Measurements from ENCODE around the gene KRT34. TPM values are rescaled to one million over a fixed set of nuclear protein-coding genes. Genes with fewer than 3 reads are reported as not detected.

The KRT34 gene
- total and polyA plus RNA-seq, 2 experiments from 2014 or later: not detected

DNA sequence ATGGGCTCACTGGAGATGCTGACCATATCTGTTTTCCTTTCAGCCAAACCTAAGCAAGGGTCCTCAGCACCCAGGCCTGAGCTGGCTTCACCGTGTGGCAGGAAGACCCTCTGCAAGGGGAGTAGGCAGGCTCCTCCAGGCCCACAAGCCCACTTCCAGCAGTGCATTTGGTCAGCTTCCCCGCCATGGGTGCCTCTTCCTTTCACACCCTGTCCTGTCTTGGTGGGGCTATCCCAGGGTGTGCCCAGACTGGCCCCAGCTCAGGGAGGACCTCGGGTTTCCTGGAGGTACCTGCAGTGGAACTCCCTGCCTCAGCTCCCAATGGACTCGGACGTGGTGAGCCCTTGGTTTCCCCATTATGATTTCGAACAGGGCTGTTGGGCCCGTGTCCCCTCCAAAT lies 53.9 kb downstream of the KRT34 start (continued):
- TF ChIP-seq EZH2phosphoT487 (IDR thresholded peaks at IDR 0.05; ENCODE audit: unreplicated experiment) (no peak), JUNB (IDR thresholded peaks at IDR 0.05; ENCODE audit: unreplicated experiment) (no peak), NANOG (IDR thresholded peaks at IDR 0.05; ENCODE audit: borderline replicate concordance) (no peak), ZNF114 (CRISPR knock-in tag; IDR thresholded peaks at IDR 0.05) (no peak), CREB1 (CRISPR knock-in tag; IDR thresholded peaks at IDR 0.05; ENCODE audit: low read depth) (no peak), ZNF331 (CRISPR knock-in tag; IDR thresholded peaks at IDR 0.05; ENCODE audit: low read depth) (no peak)
- TF ChIP-seq, protein P1, sequence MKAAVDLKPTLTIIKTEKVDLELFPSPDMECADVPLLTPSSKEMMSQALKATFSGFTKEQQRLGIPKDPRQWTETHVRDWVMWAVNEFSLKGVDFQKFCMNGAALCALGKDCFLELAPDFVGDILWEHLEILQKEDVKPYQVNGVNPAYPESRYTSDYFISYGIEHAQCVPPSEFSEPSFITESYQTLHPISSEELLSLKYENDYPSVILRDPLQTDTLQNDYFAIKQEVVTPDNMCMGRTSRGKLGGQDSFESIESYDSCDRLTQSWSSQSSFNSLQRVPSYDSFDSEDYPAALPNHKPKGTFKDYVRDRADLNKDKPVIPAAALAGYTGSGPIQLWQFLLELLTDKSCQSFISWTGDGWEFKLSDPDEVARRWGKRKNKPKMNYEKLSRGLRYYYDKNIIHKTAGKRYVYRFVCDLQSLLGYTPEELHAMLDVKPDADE (IDR thresholded peaks at IDR 0.05): no peak
- TF ChIP-seq, protein P2, sequence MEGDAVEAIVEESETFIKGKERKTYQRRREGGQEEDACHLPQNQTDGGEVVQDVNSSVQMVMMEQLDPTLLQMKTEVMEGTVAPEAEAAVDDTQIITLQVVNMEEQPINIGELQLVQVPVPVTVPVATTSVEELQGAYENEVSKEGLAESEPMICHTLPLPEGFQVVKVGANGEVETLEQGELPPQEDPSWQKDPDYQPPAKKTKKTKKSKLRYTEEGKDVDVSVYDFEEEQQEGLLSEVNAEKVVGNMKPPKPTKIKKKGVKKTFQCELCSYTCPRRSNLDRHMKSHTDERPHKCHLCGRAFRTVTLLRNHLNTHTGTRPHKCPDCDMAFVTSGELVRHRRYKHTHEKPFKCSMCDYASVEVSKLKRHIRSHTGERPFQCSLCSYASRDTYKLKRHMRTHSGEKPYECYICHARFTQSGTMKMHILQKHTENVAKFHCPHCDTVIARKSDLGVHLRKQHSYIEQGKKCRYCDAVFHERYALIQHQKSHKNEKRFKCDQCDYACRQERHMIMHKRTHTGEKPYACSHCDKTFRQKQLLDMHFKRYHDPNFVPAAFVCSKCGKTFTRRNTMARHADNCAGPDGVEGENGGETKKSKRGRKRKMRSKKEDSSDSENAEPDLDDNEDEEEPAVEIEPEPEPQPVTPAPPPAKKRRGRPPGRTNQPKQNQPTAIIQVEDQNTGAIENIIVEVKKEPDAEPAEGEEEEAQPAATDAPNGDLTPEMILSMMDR (conservative IDR thresholded peaks at IDR 0.05; ENCODE audit: low read depth in 2 of 2): no peak

Other genes starting within 250 kb of the KRT34 start
Only the 30 nearest of the 32 such genes appear.
- not detected in 2 replicates for gene KRTAP4-5, start 232.5 kb downstream of the KRT34 start, total RNA-seq (2014; rRNA removed; shearing (Covaris generic))
- not detected in 2 replicates for gene KRTAP4-5, start 232.5 kb downstream of the KRT34 start, polyA plus RNA-seq (2016; fragmentation: Nextera tagmentation; extraction: Ambion mirVana)
- gene KRTAP4-4, start 221.6 kb downstream of the KRT34 start, total RNA-seq (2014; rRNA removed; shearing (Covaris generic)): not detected in 2 replicates
- not detected in 2 replicates for gene KRTAP4-4, start 221.6 kb downstream of the KRT34 start, polyA plus RNA-seq (2016; fragmentation: Nextera tagmentation; extraction: Ambion mirVana)
- not detected in 2 replicates for gene KRTAP4-3, start 214.1 kb downstream of the KRT34 start, total RNA-seq (2014; rRNA removed; shearing (Covaris generic))
- gene KRTAP4-3, start 214.1 kb downstream of the KRT34 start, polyA plus RNA-seq (2016; fragmentation: Nextera tagmentation; extraction: Ambion mirVana): not detected in 2 replicates
- gene KRTAP4-2, start 204.1 kb downstream of the KRT34 start, total RNA-seq (2014; rRNA removed; shearing (Covaris generic)): not detected in 2 replicates
- not detected in 2 replicates for gene KRTAP4-2, start 204.1 kb downstream of the KRT34 start, polyA plus RNA-seq (2016; fragmentation: Nextera tagmentation; extraction: Ambion mirVana)
- not detected in 2 replicates for gene KRTAP4-1, start 197.4 kb downstream of the KRT34 start, total RNA-seq (2014; rRNA removed; shearing (Covaris generic))
- not detected in 2 replicates for gene KRTAP4-1, start 197.4 kb downstream of the KRT34 start, polyA plus RNA-seq (2016; fragmentation: Nextera tagmentation; extraction: Ambion mirVana)
- gene KRTAP9-1, start 192.4 kb downstream of the KRT34 start, total RNA-seq (2014; rRNA removed; shearing (Covaris generic)): not detected in 2 replicates
- gene KRTAP9-1, start 192.4 kb downstream of the KRT34 start, polyA plus RNA-seq (2016; fragmentation: Nextera tagmentation; extraction: Ambion mirVana): not detected in 2 replicates
- gene KRTAP9-2, start 155.7 kb downstream of the KRT34 start, total RNA-seq (2014; rRNA removed; shearing (Covaris generic)): not detected in 2 replicates
- not detected in 2 replicates for gene KRTAP9-2, start 155.7 kb downstream of the KRT34 start, polyA plus RNA-seq (2016; fragmentation: Nextera tagmentation; extraction: Ambion mirVana)
- not detected in 2 replicates for gene KRTAP9-3, start 149.9 kb downstream of the KRT34 start, total RNA-seq (2014; rRNA removed; shearing (Covaris generic))
- gene KRTAP9-3, start 149.9 kb downstream of the KRT34 start, polyA plus RNA-seq (2016; fragmentation: Nextera tagmentation; extraction: Ambion mirVana): not detected in 2 replicates
- gene KRTAP9-8, start 144.3 kb downstream of the KRT34 start, total RNA-seq (2014; rRNA removed; shearing (Covaris generic)): not detected in 2 replicates
- gene KRTAP9-8, start 144.3 kb downstream of the KRT34 start, polyA plus RNA-seq (2016; fragmentation: Nextera tagmentation; extraction: Ambion mirVana): not detected in 2 replicates
- gene KRTAP9-4, start 132.6 kb downstream of the KRT34 start, total RNA-seq (2014; rRNA removed; shearing (Covaris generic)): not detected in 2 replicates
- gene KRTAP9-4, start 132.6 kb downstream of the KRT34 start, polyA plus RNA-seq (2016; fragmentation: Nextera tagmentation; extraction: Ambion mirVana): not detected in 2 replicates
- gene KRTAP9-9, start 126.9 kb downstream of the KRT34 start, total RNA-seq (2014; rRNA removed; shearing (Covaris generic)): not detected in 2 replicates
- gene KRTAP9-9, start 126.9 kb downstream of the KRT34 start, polyA plus RNA-seq (2016; fragmentation: Nextera tagmentation; extraction: Ambion mirVana): not detected in 2 replicates
- gene KRTAP9-6, start 116.9 kb downstream of the KRT34 start, total RNA-seq (2014; rRNA removed; shearing (Covaris generic)): not detected in 2 replicates
- not detected in 2 replicates for gene KRTAP9-6, start 116.9 kb downstream of the KRT34 start, polyA plus RNA-seq (2016; fragmentation: Nextera tagmentation; extraction: Ambion mirVana)
- not detected in 2 replicates for gene KRTAP9-7, start 106.6 kb downstream of the KRT34 start, total RNA-seq (2014; rRNA removed; shearing (Covaris generic))
- not detected in 2 replicates for gene KRTAP9-7, start 106.6 kb downstream of the KRT34 start, polyA plus RNA-seq (2016; fragmentation: Nextera tagmentation; extraction: Ambion mirVana)
- gene KRTAP29-1, start 79.5 kb downstream of the KRT34 start, total RNA-seq (2014; rRNA removed; shearing (Covaris generic)): not detected in 2 replicates
- not detected in 2 replicates for gene KRTAP29-1, start 79.5 kb downstream of the KRT34 start, polyA plus RNA-seq (2016; fragmentation: Nextera tagmentation; extraction: Ambion mirVana)
- gene KRTAP16-1, start 73.0 kb downstream of the KRT34 start, total RNA-seq (2014; rRNA removed; shearing (Covaris generic)): not detected in 2 replicates
- not detected in 2 replicates for gene KRTAP16-1, start 73.0 kb downstream of the KRT34 start, polyA plus RNA-seq (2016; fragmentation: Nextera tagmentation; extraction: Ambion mirVana)
- gene KRTAP17-1, start 66.6 kb downstream of the KRT34 start, total RNA-seq (2014; rRNA removed; shearing (Covaris generic)): not detected in 2 replicates
- not detected in 2 replicates for gene KRTAP17-1, start 66.6 kb downstream of the KRT34 start, polyA plus RNA-seq (2016; fragmentation: Nextera tagmentation; extraction: Ambion mirVana)
- gene KRT33A, start 31.5 kb downstream of the KRT34 start, total RNA-seq (2014; rRNA removed; shearing (Covaris generic)): not detected in 2 replicates
- gene KRT33A, start 31.5 kb downstream of the KRT34 start, polyA plus RNA-seq (2016; fragmentation: Nextera tagmentation; extraction: Ambion mirVana): not detected in 2 replicates
- gene KRT33B, start 12.5 kb downstream of the KRT34 start, total RNA-seq (2014; rRNA removed; shearing (Covaris generic)): not detected in 2 replicates
- not detected in 2 replicates for gene KRT33B, start 12.5 kb downstream of the KRT34 start, polyA plus RNA-seq (2016; fragmentation: Nextera tagmentation; extraction: Ambion mirVana)
- gene KRT31, start 15.3 kb upstream of the KRT34 start, total RNA-seq (2014; rRNA removed; shearing (Covaris generic)): not detected in 2 replicates
- not detected in 2 replicates for gene KRT31, start 15.3 kb upstream of the KRT34 start, polyA plus RNA-seq (2016; fragmentation: Nextera tagmentation; extraction: Ambion mirVana)
- gene KRT37, start 42.3 kb upstream of the KRT34 start, total RNA-seq (2014; rRNA removed; shearing (Covaris generic)): not detected in 2 replicates
- gene KRT37, start 42.3 kb upstream of the KRT34 start, polyA plus RNA-seq (2016; fragmentation: Nextera tagmentation; extraction: Ambion mirVana): not detected in 2 replicates
- not detected in 2 replicates for gene KRT38, start 58.7 kb upstream of the KRT34 start, total RNA-seq (2014; rRNA removed; shearing (Covaris generic))
- not detected in 2 replicates for gene KRT38, start 58.7 kb upstream of the KRT34 start, polyA plus RNA-seq (2016; fragmentation: Nextera tagmentation; extraction: Ambion mirVana)
- not detected in 2 replicates for gene KRT32, start 85.1 kb upstream of the KRT34 start, total RNA-seq (2014; rRNA removed; shearing (Covaris generic))
- gene KRT32, start 85.1 kb upstream of the KRT34 start, polyA plus RNA-seq (2016; fragmentation: Nextera tagmentation; extraction: Ambion mirVana): not detected in 2 replicates
- gene KRT35, start 98.8 kb upstream of the KRT34 start, total RNA-seq (2014; rRNA removed; shearing (Covaris generic)): not detected in 2 replicates
- not detected in 2 replicates for gene KRT35, start 98.8 kb upstream of the KRT34 start, polyA plus RNA-seq (2016; fragmentation: Nextera tagmentation; extraction: Ambion mirVana)
- gene KRT36, start 107.6 kb upstream of the KRT34 start, total RNA-seq (2014; rRNA removed; shearing (Covaris generic)): not detected in 2 replicates
- not detected in 2 replicates for gene KRT36, start 107.6 kb upstream of the KRT34 start, polyA plus RNA-seq (2016; fragmentation: Nextera tagmentation; extraction: Ambion mirVana)
- not detected in 2 replicates for gene KRT13, start 123.3 kb upstream of the KRT34 start, total RNA-seq (2014; rRNA removed; shearing (Covaris generic))
- not detected in 2 replicates for gene KRT13, start 123.3 kb upstream of the KRT34 start, polyA plus RNA-seq (2016; fragmentation: Nextera tagmentation; extraction: Ambion mirVana)
- 0.03 and 1.2 TPM in 2 replicates for gene KRT15, start 136.6 kb upstream of the KRT34 start, total RNA-seq (2014; rRNA removed; shearing (Covaris generic))
- not detected in 2 replicates for gene KRT15, start 136.6 kb upstream of the KRT34 start, polyA plus RNA-seq (2016; fragmentation: Nextera tagmentation; extraction: Ambion mirVana)
- gene KRT19, start 146.0 kb upstream of the KRT34 start, total RNA-seq (2014; rRNA removed; shearing (Covaris generic)): 109 and 134 TPM in 2 replicates
- gene KRT19, start 146.0 kb upstream of the KRT34 start, polyA plus RNA-seq (2016; fragmentation: Nextera tagmentation; extraction: Ambion mirVana): 105 and 112 TPM in 2 replicates
- gene KRT9, start 189.8 kb upstream of the KRT34 start, total RNA-seq (2014; rRNA removed; shearing (Covaris generic)): not detected in 2 replicates
- gene KRT9, start 189.8 kb upstream of the KRT34 start, polyA plus RNA-seq (2016; fragmentation: Nextera tagmentation; extraction: Ambion mirVana): not detected in 2 replicates
- not detected in 2 replicates for gene KRT14, start 204.6 kb upstream of the KRT34 start, total RNA-seq (2014; rRNA removed; shearing (Covaris generic))
- not detected in 2 replicates for gene KRT14, start 204.6 kb upstream of the KRT34 start, polyA plus RNA-seq (2016; fragmentation: Nextera tagmentation; extraction: Ambion mirVana)
- gene KRT16, start 230.5 kb upstream of the KRT34 start, total RNA-seq (2014; rRNA removed; shearing (Covaris generic)): not detected in 2 replicates
- not detected in 2 replicates for gene KRT16, start 230.5 kb upstream of the KRT34 start, polyA plus RNA-seq (2016; fragmentation: Nextera tagmentation; extraction: Ambion mirVana)